GM13977 (cell line): ENCODE measurements around the gene AKT3.

Experiments
- DNase-seq: peaks from one replicate; pipeline ENCODE4 v3.0.0; 2012; ENCODE audit warnings: low spot score
- CTCF ChIP-seq: IDR thresholded peaks from 2 replicates; pipeline ENCODE4 v1.5.1; 2012; ENCODE audit warnings: mild to moderate bottlenecking, control low read depth; ENCODE audit not compliant: insufficient read depth; ENCODE audit errors: extremely low read depth, missing control alignments
- in situ Hi-C: fragments of 300-500 bp; cut with MboI; formaldehyde crosslinking; loops from one replicate; pipeline ENCODE4 v1.12.0; 2022; ENCODE audit warnings: low sequenced_read_pairs, low pct_unique_long_range_greater_than_20kb, mixed read lengths, inconsistent platforms; ENCODE audit not compliant: unreplicated experiment

The AKT3 gene

GRCh38 chr1:243443557-243443956 lies 406.5 kb downstream of the AKT3 start:
- TF ChIP-seq CTCF, result no peak

GRCh38 chr1:243441601-243442000 lies 408.4 kb downstream of the AKT3 start:
- no peak for TF ChIP-seq CTCF
- in situ Hi-C loops, result no loop called here
- DNase-seq, result no peak

More at GRCh38 chr1:243443557-243443956, 406.5 kb downstream of the AKT3 start:
- no peak for DNase-seq
- in situ Hi-C loops, result no loop called here

- no peak for TF ChIP-seq CTCF
- DNase-seq, result no peak
- in situ Hi-C loops, result no loop called here
Measured at GRCh38 chr1:243440406-243440805, 409.6 kb downstream of the AKT3 start.

GRCh38 chr1:243438815-243439214 lies 411.2 kb downstream of the AKT3 start:
- no peak for TF ChIP-seq CTCF
- in situ Hi-C loops, result no loop called here

More at GRCh38 chr1:243438815-243439214, 411.2 kb downstream of the AKT3 start:
- no peak for DNase-seq
